Prostate gland (tissue), 2 donors: ENCODE measurements around the gene CHCHD10. TPM values are rescaled to one million over a fixed set of nuclear protein-coding genes. Genes with fewer than 3 reads are reported as not detected.

Source experiments
- DNase-seq: peaks from one replicate; pipeline ENCODE4 v3.0.0-alpha.2; 2019; ENCODE audit warnings: low spot score
- H3K27ac ChIP-seq, 2 donors: fragments of 200-600 bp; sonication (generic); 2 replicates each; pipeline ENCODE4 v1.5.1; 2017 to 2019
- H3K27me3 ChIP-seq: fragments of 200-600 bp; sonication (generic); replicated peaks from 2 replicates; pipeline ENCODE4 v1.5.1; 2019; ENCODE audit not compliant: insufficient read depth
- H3K36me3 ChIP-seq, 2 donors: fragments of 200-600 bp; sonication (generic); 1 replicate in 1 of 2; 2 replicates in 1 of 2; pipeline versions ENCODE4 v1.5.1 to v1.8.1; 2017 to 2019
- H3K4me1 ChIP-seq: fragments of 200-600 bp; sonication (generic); replicated peaks from 2 replicates; pipeline ENCODE4 v1.5.1; 2019
- H3K4me3 ChIP-seq, 2 donors: fragments of 200-600 bp; sonication (generic); 2 replicates each; pipeline ENCODE4 v1.5.1; 2017 to 2019
- H3K9me3 ChIP-seq: fragments of 200-600 bp; sonication (generic); 2 replicates; pipeline ENCODE4 v1.5.1; 2017
- POLR2A ChIP-seq: fragments of 450-650 bp; IDR thresholded peaks from one replicate; pipeline ENCODE4 v1.6.1; 2016; ENCODE audit warnings: antibody characterized with exemption, mild to moderate bottlenecking
- POLR2AphosphoS5 ChIP-seq: sonication (generic); formaldehyde crosslinking; IDR thresholded peaks from one replicate; pipeline ENCODE4 v1.6.1; 2017; ENCODE audit warnings: antibody characterized with exemption
- WGBS: methylation state at CpG from one replicate; pipeline ENCODE4 v1.1.5; 2018; 5-methylcytosine and 5-hydroxymethylcytosine counted together
- intact Hi-C: fragments of 100-400 bp; cut with DNase I; formaldehyde crosslinking; loops from one replicate; pipeline ENCODE4 v1.14.2; 2022
- total RNA-seq, 2 donors: library from RNA; depleted of rRNA; stranded (reverse); fragments of >200 nt; gene quantifications; one replicate each; pipeline ENCODE4 v1.1.0, GENCODE V29; 2016
- TF ChIP-seq, protein P1 (sequence below), 4 experiments: fragments of 200-600 bp in 2 of 4; fragments of 450-650 bp in 2 of 4; sonication (generic) in 2 of 4; IDR thresholded peaks; 1 replicate in 3 of 4; 2 replicates in 1 of 4; pipeline ENCODE4 v1.5.1; 2016 to 2019; ENCODE audit warnings: antibody characterized with exemption in 4 of 4, mild to moderate bottlenecking in 2 of 4, moderate library complexity in 2 of 4

CHCHD10 gene
- total RNA-seq, 2 donors from 2014 or later, result 17.3 to 59.3 TPM

- Histone ChIP-seq H3K4me1 (peaks cover 4% of the 10 kb centered on the region), H3K9me3 (no peaks in the 10 kb centered on the region), H3K36me3 (no peaks in the 10 kb centered on the region), H3K27me3 (no peaks in the 10 kb centered on the region), H3K27ac (no peak overlapping the region), H3K4me3 (no peak overlapping the region)
- WGBS, result 73% methylated on average over 12 of the region's 12 CpGs
- intact Hi-C loops, result no loop called here
- TF ChIP-seq, protein P1, sequence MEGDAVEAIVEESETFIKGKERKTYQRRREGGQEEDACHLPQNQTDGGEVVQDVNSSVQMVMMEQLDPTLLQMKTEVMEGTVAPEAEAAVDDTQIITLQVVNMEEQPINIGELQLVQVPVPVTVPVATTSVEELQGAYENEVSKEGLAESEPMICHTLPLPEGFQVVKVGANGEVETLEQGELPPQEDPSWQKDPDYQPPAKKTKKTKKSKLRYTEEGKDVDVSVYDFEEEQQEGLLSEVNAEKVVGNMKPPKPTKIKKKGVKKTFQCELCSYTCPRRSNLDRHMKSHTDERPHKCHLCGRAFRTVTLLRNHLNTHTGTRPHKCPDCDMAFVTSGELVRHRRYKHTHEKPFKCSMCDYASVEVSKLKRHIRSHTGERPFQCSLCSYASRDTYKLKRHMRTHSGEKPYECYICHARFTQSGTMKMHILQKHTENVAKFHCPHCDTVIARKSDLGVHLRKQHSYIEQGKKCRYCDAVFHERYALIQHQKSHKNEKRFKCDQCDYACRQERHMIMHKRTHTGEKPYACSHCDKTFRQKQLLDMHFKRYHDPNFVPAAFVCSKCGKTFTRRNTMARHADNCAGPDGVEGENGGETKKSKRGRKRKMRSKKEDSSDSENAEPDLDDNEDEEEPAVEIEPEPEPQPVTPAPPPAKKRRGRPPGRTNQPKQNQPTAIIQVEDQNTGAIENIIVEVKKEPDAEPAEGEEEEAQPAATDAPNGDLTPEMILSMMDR (IDR thresholded peaks at IDR 0.05), result no peak
- TF ChIP-seq POLR2A, result no peak
- TF ChIP-seq POLR2AphosphoS5, result no peak
- no peak for DNase-seq
These were observed 6.5 kb upstream of the CHCHD10 start for GRCh38 chr22:23774114-23774921.

DNA sequence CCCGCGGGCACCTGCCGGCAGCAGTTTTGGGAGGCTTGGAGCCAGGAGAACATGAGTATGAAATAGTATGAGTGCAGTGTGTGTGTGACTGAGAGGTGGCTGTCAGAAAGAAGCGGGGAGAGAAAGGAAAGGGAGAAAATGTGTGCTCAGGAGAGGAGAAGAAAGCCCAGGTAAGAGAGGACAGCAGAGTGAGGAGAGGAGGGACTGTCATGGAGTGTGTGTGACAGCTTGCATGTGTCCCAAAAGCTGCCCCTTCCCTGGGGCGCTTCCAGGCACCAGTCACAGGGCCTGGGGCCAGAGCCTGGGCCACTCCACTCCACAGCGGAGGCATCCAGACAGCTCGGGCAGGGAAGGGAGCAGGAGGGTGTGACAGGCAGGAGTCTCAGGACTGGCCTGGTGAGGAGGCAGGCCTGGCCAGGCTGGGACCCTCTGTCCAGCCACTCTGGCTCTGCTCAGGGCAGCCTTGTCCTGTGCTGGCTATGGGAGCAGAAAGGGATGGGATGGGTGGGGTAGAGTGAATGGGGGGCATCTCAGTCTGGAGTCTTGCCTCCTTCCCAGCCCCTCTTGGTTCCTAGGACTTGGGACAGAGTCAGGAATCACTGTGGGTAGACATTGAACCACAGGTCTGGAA lies 5.8 kb upstream of the CHCHD10 start:
- H3K36me3 ChIP-seq, result no peaks in the 10 kb centered on the region
- TF ChIP-seq POLR2AphosphoS5 (no peak), POLR2A (no peak)
- no peaks in the 10 kb centered on the region for H3K27me3 ChIP-seq
- peaks cover 4% of the 10 kb centered on the region for H3K4me1 ChIP-seq
- 52% methylated on average over 7 of the region's 7 CpGs for WGBS
- peak overlapping the region in 1 of 2 donors; percentile 15 for H3K27ac ChIP-seq
- intact Hi-C loops, result no loop called here
- no peak for DNase-seq
- H3K9me3 ChIP-seq, result no peaks in the 10 kb centered on the region
- H3K4me3 ChIP-seq, result no peak overlapping the region

DNA sequence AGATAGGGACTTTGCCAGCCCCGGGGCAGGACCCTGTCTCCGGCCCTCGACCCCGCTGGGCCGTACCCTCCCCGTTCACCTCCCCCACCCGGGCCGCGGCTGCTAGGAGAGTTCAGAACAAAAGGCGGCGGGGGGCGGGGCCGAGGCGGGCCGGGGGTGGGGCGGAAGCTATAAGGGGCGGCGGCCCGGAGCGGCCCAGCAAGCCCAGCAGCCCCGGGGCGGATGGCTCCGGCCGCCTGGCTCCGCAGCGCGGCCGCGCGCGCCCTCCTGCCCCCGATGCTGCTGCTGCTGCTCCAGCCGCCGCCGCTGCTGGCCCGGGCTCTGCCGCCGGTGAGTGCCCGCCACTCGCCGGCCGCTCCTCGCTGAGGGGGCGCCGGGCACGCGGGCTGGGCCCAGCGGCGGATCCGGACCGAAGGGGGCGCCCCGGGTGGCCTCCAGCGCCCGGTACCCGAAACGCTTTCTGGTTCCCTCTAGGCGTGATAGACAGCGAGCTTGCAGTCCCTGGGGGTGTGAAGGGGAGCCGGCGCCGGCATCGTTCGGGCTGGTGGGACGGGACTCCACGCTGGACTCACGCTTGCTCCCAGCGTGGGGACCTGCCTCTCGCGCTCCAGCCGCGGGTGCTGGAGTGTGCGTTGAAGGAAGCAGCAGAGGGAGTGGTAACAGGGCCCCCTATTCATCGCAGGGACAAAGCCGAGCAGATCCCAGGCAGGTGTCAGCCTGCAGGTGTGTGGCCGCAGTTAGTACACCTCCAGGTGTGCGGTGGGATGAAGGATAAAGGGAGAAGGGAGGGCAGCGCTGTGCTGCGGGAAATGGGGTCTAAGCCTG lies 5.1 kb upstream of the CHCHD10 start, which contains the start of gene MMP11:
Gene MMP11 (plus strand): TSS at position 201 of the 825 bp plus-strand sequence. CDS start 22 bp downstream, at position 223.
- Histone ChIP-seq H3K4me3 (peak within 1 kb of the TSS; percentile 39 to 48), H3K36me3 (no peaks in the 10 kb centered on the region), H3K27ac (peak within 1 kb of the TSS; percentile 31 to 62), H3K9me3 (no peaks in the 10 kb centered on the region), H3K27me3 (no peaks in the 10 kb centered on the region), H3K4me1 (peaks cover 4% of the 10 kb centered on the region)
- peak; percentile 33 for DNase-seq
- TF ChIP-seq, protein P1 (IDR thresholded peaks at IDR 0.05), result peak in 1 of 4 experiments; percentile 9
- no peak for TF ChIP-seq POLR2A
- no peak for TF ChIP-seq POLR2AphosphoS5
- intact Hi-C loops, result no loop called here
- WGBS, result 14% methylated on average over 16 of the region's 79 CpGs

GRCh38 chr22:23772315-23772648 lies 4.5 kb upstream of the CHCHD10 start:
- TF ChIP-seq, protein P1 (IDR thresholded peaks at IDR 0.05), result no peak
- no peak for TF ChIP-seq POLR2AphosphoS5
- no peak for TF ChIP-seq POLR2A
- H3K4me3 ChIP-seq, result peak overlapping the region; percentile 39 to 48
- H3K36me3 ChIP-seq, result no peaks in the 10 kb centered on the region
- intact Hi-C loops, result no loop called here
- H3K27ac ChIP-seq, result peak overlapping the region; percentile 31 to 62
- DNase-seq, result no peak
- whole genome bisulfite sequencing, result 17% methylated on average over 4 of the region's 6 CpGs
- H3K27me3 ChIP-seq, result no peaks in the 10 kb centered on the region
- peaks cover 4% of the 10 kb centered on the region for H3K4me1 ChIP-seq
- no peaks in the 10 kb centered on the region for H3K9me3 ChIP-seq
